GM18511 (cell line): ENCODE results near the gene GRIN3A.

Experiments used
- ATAC-seq: cut with Tn5 transposase; IDR thresholded peaks from one replicate; pipeline ENCODE4 v1.9.1; 2021; ENCODE audit warnings: mild to moderate bottlenecking, moderate library complexity; ENCODE audit not compliant: unreplicated experiment

GRIN3A gene

GRCh38 chr9:101533334-101534204 lies 204.9 kb downstream of the GRIN3A start, which contains the start of gene RNF20:
Gene RNF20 (plus strand): TSS chr9:101533853. CDS start chr9:101535424, 1,571 bp downstream.
- peak; percentile 97 for ATAC-seq

GRCh38 chr9:101530076-101530711 lies 208.3 kb downstream of the GRIN3A start:
- peak; percentile 27 for ATAC-seq

GRCh38 chr9:101528015-101528414 lies 210.4 kb downstream of the GRIN3A start:
- ATAC-seq, result no peak

GRCh38 chr9:101527066-101527465 lies 211.4 kb downstream of the GRIN3A start:
- no peak for ATAC-seq

GRCh38 chr9:101524371-101524770 lies 214.1 kb downstream of the GRIN3A start:
- ATAC-seq, result no peak
